NB4 (cell line): ENCODE data around the gene IL36B.

Experiments used
- DNase-seq: peaks from one replicate; pipeline ENCODE4 v3.0.0; 2010; ENCODE audit warnings: low read depth
- H3K4me3 ChIP-seq: one replicate; pipeline ENCODE4 v1.5.1; 2011; ENCODE audit warnings: mild to moderate bottlenecking, low read depth, low read length, moderate library complexity
- CTCF ChIP-seq: IDR thresholded peaks from one replicate; pipeline ENCODE4 v1.5.1; 2012; ENCODE audit warnings: low read depth, low read length
- MAX ChIP-seq: IDR thresholded peaks from 2 replicates; pipeline ENCODE4 v1.6.1; 2011; ENCODE audit warnings: low read depth, low read length
- MYC ChIP-seq: IDR thresholded peaks from 2 replicates; pipeline ENCODE4 v1.6.1; 2011; ENCODE audit warnings: low read depth, low read length
- POLR2A ChIP-seq: IDR thresholded peaks from 2 replicates; pipeline ENCODE4 v1.6.1; 2011; ENCODE audit warnings: mild to moderate bottlenecking; ENCODE audit not compliant: insufficient read length; ENCODE audit errors: extremely low read depth

Gene IL36B

DNA sequence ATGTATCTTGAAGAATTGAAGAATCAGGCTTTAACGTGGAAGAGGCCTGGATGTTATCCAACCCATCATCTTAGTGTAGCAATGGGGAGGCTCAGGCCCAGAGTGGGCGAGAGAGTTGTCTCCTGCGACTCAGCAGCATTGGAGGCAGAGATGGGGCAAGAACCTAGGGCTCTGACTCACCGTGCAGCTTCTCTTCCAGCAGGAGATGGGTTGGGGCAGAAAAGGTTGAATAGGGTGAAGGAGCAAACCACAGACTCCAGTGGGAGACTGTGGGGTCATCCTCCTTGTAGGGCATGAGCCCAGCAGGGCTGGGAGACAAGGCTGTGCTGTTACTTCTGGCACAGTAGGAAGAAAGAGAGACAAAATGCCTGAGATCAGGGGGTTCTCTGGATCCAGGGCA lies 7.7 kb upstream of the IL36B start:
- peak; percentile 10 for DNase-seq
- TF ChIP-seq CTCF (no peak), POLR2A (no peak), MYC (no peak), MAX (no peak)

GRCh38 chr2:113058998-113059960 lies 6.6 kb upstream of the IL36B start, which contains the start of gene IL36RN:
TSS of gene IL36RN (plus strand) at chr2:113059198. CDS start at chr2:113059439, 241 bp downstream.
- no peak within 1 kb of the TSS for H3K4me3 ChIP-seq
- DNase-seq, result no peak
- no peak for TF ChIP-seq MAX
- no peak for TF ChIP-seq MYC
- TF ChIP-seq POLR2A, result no peak
- no peak for TF ChIP-seq CTCF

More for the DNA sequence above, 7.7 kb upstream of the IL36B start:
- H3K4me3 ChIP-seq, result no peak overlapping the region

- TF ChIP-seq MYC (no peak), POLR2A (no peak), MAX (no peak), CTCF (no peak)
- H3K4me3 ChIP-seq, result no peak overlapping the region
- DNase-seq, result no peak
Measured at GRCh38 chr2:113058411-113058994, 5.8 kb upstream of the IL36B start.

- no peak for DNase-seq
- no peak for TF ChIP-seq CTCF
- TF ChIP-seq MAX, result no peak
- no peak for TF ChIP-seq POLR2A
- no peak for TF ChIP-seq MYC
- H3K4me3 ChIP-seq, result no peak overlapping the region
Measured at GRCh38 chr2:113057117-113057516, 4.5 kb upstream of the IL36B start.

DNA sequence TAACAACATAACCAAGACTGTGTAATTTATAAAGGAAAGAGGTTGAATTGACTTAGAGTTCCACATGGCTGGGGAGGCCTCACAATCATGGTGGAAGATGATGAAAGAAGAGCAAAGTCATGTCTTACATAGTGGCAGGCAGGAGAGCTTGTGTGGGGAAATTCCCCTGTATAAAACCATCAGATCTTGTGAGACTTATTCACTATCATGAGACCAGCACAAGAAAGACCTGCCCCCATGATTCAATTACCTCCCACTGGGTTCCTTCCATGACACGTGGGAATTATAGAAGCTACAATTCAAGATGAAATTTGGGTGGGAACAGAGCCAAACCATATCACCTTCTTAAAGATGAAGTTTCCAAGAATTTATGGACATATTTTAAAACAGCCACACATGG lies 3.9 kb upstream of the IL36B start:
- H3K4me3 ChIP-seq, result no peak overlapping the region

More for the DNA sequence above, 3.9 kb upstream of the IL36B start:
- TF ChIP-seq MAX (no peak), CTCF (no peak), MYC (no peak), POLR2A (no peak)
- no peak for DNase-seq
